Transverse colon (tissue), 3 donors: ENCODE measurements around the gene KIAA1755.

Experiments
- CTCF ChIP-seq, 5 experiments: fragments of 200-600 bp in 3 of 5; fragments of 450-650 bp in 2 of 5; sonication (generic) in 3 of 5; IDR thresholded peaks; 1 replicate in 2 of 5; 2 replicates in 3 of 5; pipeline ENCODE4 v1.5.1; 2016 to 2017; ENCODE audit warnings: antibody characterized with exemption in 5 of 5, inconsistent platforms in 3 of 5, mild to moderate bottlenecking in 2 of 5, moderate library complexity in 1 of 5
- POLR2A ChIP-seq: fragments of 450-650 bp; IDR thresholded peaks from one replicate; pipeline ENCODE4 v1.6.1; 2016; ENCODE audit warnings: antibody characterized with exemption, mild to moderate bottlenecking, moderate library complexity

DNA sequence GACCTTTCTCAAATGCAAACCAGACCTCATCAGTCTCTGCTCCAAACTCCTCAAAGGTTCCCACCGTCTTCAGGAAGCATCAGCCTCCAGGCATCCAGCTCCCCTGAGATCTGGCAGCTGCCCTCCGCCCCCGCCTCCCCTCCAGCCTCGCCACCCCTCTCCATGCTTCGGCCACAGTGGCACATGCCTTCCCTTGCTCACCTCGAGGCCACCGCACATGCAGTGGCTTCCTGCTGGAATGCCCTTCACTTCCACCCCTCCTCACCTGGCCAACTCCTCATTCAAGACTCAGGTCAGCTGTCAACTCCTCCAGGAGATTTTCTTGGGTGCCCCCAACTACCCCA, 13.4 kb downstream of the KIAA1755 start:
- TF ChIP-seq CTCF (IDR thresholded peaks at IDR 0.05) (no peak), POLR2A (no peak)
